ENCODE measurements around the gene PAX5.

GRCh38 chr9:36893911-36894310, 140.2 kb downstream of the PAX5 start:
- TF ChIP-seq EZH2 (IDR thresholded peaks at IDR 0.05; ENCODE audit: insufficient read depth, poor library complexity, severe bottlenecking) (no peak), EZH2phosphoT487 (IDR thresholded peaks at IDR 0.05; ENCODE audit: insufficient read depth, low read depth) (no peak)
